H7 (cell line): ENCODE measurements around the gene MET. TPM values are rescaled to one million over a fixed set of nuclear protein-coding genes. Genes with fewer than 3 reads are reported as not detected.
"Not testable (repeated sequence)": the region's sequence is repeated elsewhere in the genome, so short reads cannot be mapped to it uniquely, and the experiment has no call there.

ENCODE experiments used
- DNase-seq: peaks from one replicate; pipeline ENCODE4 v3.0.0; 2012
- H3K27me3 ChIP-seq: 2 replicates; pipeline ENCODE4 v1.6.0; 2011; ENCODE audit warnings: mild to moderate bottlenecking, low read length; ENCODE audit not compliant: control insufficient read depth, insufficient read depth
- H3K36me3 ChIP-seq: replicated peaks from 2 replicates; pipeline ENCODE4 v1.5.1; 2011; ENCODE audit warnings: low read length; ENCODE audit not compliant: control insufficient read depth, insufficient read depth
- H3K4me3 ChIP-seq: 2 replicates; pipeline ENCODE4 v1.5.1; 2011; ENCODE audit warnings: low read depth, mild to moderate bottlenecking, control low read depth, low read length, moderate library complexity; ENCODE audit not compliant: insufficient read depth
- total RNA-seq: library from RNA; depleted of rRNA; stranded (reverse); fragments of >200 nt; shearing (Covaris generic); gene quantifications from 2 replicates; pipeline ENCODE4 v1.2.3, GENCODE V29; 2014; rRNA removed

MET gene
- total RNA-seq = 14.6 and 25.4 TPM in 2 replicates

DNA sequence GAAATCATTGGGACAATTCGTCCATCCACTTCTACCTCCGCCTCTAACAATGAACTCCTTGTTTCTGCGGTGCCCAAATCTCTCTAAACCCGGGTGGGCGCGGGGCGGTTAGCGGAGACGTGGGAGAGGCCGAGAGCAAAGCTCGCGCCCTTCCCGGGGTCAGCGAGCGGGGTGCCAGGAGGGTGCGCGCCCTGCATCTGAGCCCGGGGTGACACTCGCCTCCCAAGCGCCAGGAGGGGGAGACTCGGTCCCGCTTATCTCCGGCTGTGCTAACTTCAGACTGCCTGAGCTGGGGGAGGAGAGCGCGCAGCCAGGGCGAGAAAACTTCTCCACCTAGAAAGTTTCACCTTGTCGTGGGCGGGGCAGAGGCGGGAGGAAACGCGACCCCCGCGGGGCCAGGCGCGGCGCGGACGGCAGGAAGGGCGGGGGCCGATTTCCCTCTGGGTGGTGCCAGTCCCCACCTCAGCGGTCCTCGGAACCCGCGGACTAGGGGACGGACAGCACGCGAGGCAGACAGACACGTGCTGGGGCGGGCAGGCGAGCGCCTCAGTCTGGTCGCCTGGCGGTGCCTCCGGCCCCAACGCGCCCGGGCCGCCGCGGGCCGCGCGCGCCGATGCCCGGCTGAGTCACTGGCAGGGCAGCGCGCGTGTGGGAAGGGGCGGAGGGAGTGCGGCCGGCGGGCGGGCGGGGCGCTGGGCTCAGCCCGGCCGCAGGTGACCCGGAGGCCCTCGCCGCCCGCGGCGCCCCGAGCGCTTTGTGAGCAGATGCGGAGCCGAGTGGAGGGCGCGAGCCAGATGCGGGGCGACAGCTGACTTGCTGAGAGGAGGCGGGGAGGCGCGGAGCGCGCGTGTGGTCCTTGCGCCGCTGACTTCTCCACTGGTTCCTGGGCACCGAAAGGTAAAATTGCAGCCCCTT, at the start of gene MET:
Gene MET (plus strand): TSS at position 516 of the 915 bp plus-strand sequence. CDS start 26,889 bp downstream, outside the sequence.
- peak; percentile 86 for DNase-seq
- Histone ChIP-seq H3K4me3 (peak within 1 kb of the TSS; percentile 67), H3K27me3 (peaks cover 13% of the 10 kb centered on the region), H3K36me3 (no peaks in the 10 kb centered on the region)

DNA sequence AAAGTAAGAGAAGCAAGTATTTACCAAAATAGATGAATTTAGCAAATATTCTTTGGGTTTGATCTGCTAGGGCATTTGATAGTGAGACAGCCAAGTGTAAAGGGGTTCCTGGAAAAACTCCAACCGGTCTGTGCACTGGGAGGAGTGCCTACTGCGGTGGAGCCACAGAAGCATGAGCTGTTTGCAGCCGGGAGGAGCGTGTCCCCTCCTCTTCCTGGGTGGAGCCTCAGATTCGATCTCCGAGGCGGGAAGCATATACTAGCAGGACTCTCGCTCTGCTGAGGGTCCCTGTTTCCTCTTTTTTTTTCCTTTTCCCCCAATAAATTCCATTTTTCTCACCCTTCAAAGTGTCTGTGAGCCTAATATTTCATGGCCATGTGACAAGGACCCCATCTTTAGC, 45.1 kb upstream of the MET start:
- Histone ChIP-seq H3K27me3 (no peaks in the 10 kb centered on the region), H3K4me3 (no peak overlapping the region), H3K36me3 (no peaks in the 10 kb centered on the region)
- DNase-seq = no peak

DNA sequence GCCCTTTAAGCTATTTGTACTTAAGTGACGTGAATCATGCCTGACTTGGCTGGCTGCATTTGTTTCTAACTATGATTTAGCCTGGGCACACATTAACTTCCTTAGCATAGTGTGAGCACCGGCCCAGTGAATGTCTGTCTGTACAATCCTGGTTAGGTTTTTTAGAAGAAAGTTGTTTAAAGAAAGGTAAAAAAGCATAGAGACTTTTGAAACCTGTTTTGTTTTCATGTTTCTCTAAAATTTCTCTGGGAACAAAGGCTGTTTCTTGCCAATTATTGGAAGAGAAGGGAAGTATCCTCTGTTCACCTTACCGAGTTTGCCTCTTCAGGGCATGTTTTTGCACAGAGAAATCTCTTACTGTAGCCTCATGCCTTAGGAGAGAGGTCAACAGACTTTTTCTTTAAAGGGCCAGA, 42.9 kb upstream of the MET start:
- DNase-seq = no peak
- no peaks in the 10 kb centered on the region for H3K36me3 ChIP-seq
- no peaks in the 10 kb centered on the region for H3K27me3 ChIP-seq
- H3K4me3 ChIP-seq = no peak overlapping the region

- Histone ChIP-seq H3K4me3 (no peak overlapping the region), H3K27me3 (no peaks in the 10 kb centered on the region), H3K36me3 (no peaks in the 10 kb centered on the region)
- DNase-seq = no peak
These were observed 41.6 kb upstream of the MET start for GRCh38 chr7:116630357-116630756.

DNA sequence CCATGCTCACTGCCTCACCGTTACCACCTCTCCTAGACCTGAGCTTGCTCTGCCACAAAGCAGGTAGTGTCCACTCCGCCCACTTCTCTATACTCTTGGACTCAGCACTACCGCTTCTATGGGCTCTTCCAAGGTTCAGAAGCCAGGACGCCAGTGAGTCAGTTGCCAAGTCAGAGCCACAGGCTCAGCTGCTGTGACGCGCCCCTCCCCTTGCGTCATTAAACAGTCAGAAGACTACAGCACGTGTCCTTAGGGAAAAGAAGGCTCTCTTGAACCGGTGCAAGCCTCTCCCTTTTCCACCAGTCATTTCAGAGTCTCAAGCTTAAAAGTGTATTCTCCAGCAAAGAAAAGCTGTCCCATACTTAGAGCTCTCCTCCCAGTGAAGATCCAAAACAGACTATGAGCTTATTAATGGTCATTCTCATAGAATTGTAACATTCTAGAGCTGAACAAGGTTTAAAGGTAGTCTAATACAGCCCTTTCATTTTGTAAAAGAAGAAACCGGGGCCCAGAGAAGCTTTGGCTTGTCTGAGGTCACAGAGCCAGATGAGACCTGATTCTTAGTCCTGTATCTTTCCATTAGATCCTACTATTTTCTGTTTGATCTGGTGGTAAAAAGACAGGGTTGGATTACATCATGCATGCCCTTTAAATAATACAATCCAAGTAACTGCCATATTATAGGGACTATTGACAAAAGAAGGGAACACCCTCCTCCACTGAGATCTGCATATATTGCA, 40.9 kb upstream of the MET start:
- Histone ChIP-seq H3K4me3 (no peak overlapping the region), H3K27me3 (no peaks in the 10 kb centered on the region)
- no peak for DNase-seq

DNA sequence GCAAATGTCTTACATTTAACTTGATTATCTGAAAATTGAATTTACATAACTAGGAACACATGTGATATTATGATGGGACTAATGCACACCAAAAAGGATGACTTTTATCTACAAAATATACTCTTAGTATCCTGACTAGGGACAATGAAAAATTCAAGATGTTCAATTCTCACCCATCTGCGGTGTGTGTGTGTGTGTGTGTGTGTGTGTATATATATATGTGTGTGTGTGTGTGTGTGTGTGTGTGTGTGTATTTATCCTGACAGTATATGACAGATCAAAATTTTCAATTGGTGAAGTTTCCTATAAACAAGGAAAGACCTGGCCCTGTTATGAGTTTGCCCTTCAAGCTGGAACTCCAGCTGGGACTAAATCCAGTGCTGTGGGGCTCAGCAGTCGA, 40.3 kb upstream of the MET start:
- DNase-seq = no peak
- Histone ChIP-seq H3K27me3 (no peaks in the 10 kb centered on the region), H3K36me3 (no peaks in the 10 kb centered on the region), H3K4me3 (no peak overlapping the region)

More for the DNA sequence above, 40.9 kb upstream of the MET start:
- H3K36me3 ChIP-seq = no peaks in the 10 kb centered on the region

DNA sequence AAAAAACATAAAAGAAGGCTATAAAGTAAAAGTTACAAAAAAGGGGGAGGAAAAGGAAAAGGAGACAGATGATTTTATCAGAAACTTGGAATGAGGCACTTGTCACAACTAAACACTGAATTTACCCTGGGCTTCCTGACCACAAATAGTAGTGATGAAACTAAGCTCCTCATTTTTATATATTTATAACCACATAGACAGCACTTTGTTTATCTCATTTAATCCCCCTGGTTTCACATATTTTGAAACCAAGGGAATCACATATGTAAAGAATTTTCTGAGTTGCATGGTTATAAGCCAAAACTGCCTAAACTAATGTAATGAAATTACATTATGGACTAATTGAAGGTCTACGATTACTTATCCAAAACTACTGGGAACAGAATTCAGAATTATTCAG, 39.6 kb upstream of the MET start:
- H3K27me3 ChIP-seq = no peaks in the 10 kb centered on the region
- DNase-seq = no peak
- H3K36me3 ChIP-seq = no peaks in the 10 kb centered on the region
- no peak overlapping the region for H3K4me3 ChIP-seq

GRCh38 chr7:116633131-116633988, 38.6 kb upstream of the MET start:
- no peak for DNase-seq
- no peaks in the 10 kb centered on the region for H3K27me3 ChIP-seq
- H3K4me3 ChIP-seq = no peak overlapping the region
- H3K36me3 ChIP-seq = no peaks in the 10 kb centered on the region

- H3K27me3 ChIP-seq = no peaks in the 10 kb centered on the region
- no peak for DNase-seq
- no peaks in the 10 kb centered on the region for H3K36me3 ChIP-seq
- no peak overlapping the region for H3K4me3 ChIP-seq
These were observed 35.0 kb upstream of the MET start for GRCh38 chr7:116636997-116637396.

- not testable (repeated sequence) for DNase-seq, H3K27me3 ChIP-seq, H3K4me3 ChIP-seq, H3K36me3 ChIP-seq
These were observed 33.4 kb upstream of the MET start for GRCh38 chr7:116638592-116638991.

GRCh38 chr7:116641551-116642153, 30.3 kb upstream of the MET start:
- Histone ChIP-seq H3K36me3 (no peaks in the 10 kb centered on the region), H3K27me3 (no peaks in the 10 kb centered on the region), H3K4me3 (no peak overlapping the region)
- DNase-seq = no peak

GRCh38 chr7:116643148-116643547, 28.8 kb upstream of the MET start:
- not testable (repeated sequence) for H3K4me3 ChIP-seq, H3K36me3 ChIP-seq, DNase-seq, H3K27me3 ChIP-seq

GRCh38 chr7:116644628-116645027, 27.4 kb upstream of the MET start:
- no peak overlapping the region for H3K4me3 ChIP-seq
- DNase-seq = no peak
- no peaks in the 10 kb centered on the region for H3K27me3 ChIP-seq
- no peaks in the 10 kb centered on the region for H3K36me3 ChIP-seq

DNA sequence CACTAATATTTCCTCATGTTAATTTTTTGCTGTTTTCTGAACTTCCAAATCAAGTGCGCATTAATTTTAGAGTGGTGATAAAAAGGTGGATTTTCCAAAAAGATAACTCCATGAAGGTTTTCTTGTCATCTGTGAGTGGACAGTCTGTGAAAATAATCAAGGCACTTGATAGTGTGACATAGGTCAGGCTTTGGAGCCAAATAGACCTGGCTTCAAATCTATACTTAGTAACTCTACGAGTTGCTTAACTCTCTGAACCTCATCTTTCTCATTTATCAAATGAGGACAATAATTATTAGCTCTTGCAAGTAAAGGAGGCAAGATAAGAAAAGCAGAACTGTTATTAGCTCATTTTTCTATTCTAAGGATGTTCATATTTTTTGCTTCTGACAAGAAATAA, 24.7 kb upstream of the MET start:
- no peaks in the 10 kb centered on the region for H3K36me3 ChIP-seq
- no peak for DNase-seq
- no peaks in the 10 kb centered on the region for H3K27me3 ChIP-seq
- H3K4me3 ChIP-seq = no peak overlapping the region
